BLaER1 (cell line): ENCODE measurements around the gene CHCHD3.

Source experiments
- H3K27ac ChIP-seq: shearing (Covaris generic); formaldehyde crosslinking; 2 replicates; pipeline ENCODE4 v1.8.1; 2022
- H3K27me3 ChIP-seq: shearing (Covaris generic); formaldehyde crosslinking; 2 replicates; pipeline ENCODE4 v1.8.1; 2022
- H3K36me3 ChIP-seq: shearing (Covaris generic); formaldehyde crosslinking; 2 replicates; pipeline ENCODE4 v1.8.1; 2022
- H3K4me1 ChIP-seq: shearing (Covaris generic); formaldehyde crosslinking; 2 replicates; pipeline ENCODE4 v1.8.1; 2022
- H3K4me2 ChIP-seq: shearing (Covaris generic); formaldehyde crosslinking; 2 replicates; pipeline ENCODE4 v1.8.1; 2022
- H3K4me3 ChIP-seq: shearing (Covaris generic); formaldehyde crosslinking; 2 replicates; pipeline ENCODE4 v1.8.1; 2022
- H3K9ac ChIP-seq: shearing (Covaris generic); formaldehyde crosslinking; 2 replicates; pipeline ENCODE4 v1.8.1; 2022
- H3K9me3 ChIP-seq: shearing (Covaris generic); formaldehyde crosslinking; 2 replicates; pipeline ENCODE4 v1.8.1; 2022
- H4K20me1 ChIP-seq: shearing (Covaris generic); formaldehyde crosslinking; 2 replicates; pipeline ENCODE4 v1.8.1; 2022
- Cebpa-rat ChIP-seq: shearing (Covaris generic); IDR thresholded peaks from 2 replicates; pipeline ENCODE4 v1.8.1; 2022

CHCHD3 gene

GRCh38 chr7:132865366-132866143 is 216.3 kb downstream of the CHCHD3 start:
- H3K9ac ChIP-seq = no peak overlapping the region
- 0 out of 2 replicates have a peak, but pooled peaks cover 5% of the 10 kb centered on the region for H4K20me1 ChIP-seq
- no peaks in the 10 kb centered on the region for H3K27me3 ChIP-seq
- H3K36me3 ChIP-seq = peaks cover 41% of the 10 kb centered on the region
- H3K9me3 ChIP-seq = peaks cover 30% of the 10 kb centered on the region
- H3K4me3 ChIP-seq = no peak overlapping the region
- no peak overlapping the region for H3K4me2 ChIP-seq
- no peak overlapping the region for H3K27ac ChIP-seq
- no peak for TF ChIP-seq Cebpa-rat
- peaks cover 9% of the 10 kb centered on the region for H3K4me1 ChIP-seq

- TF ChIP-seq Cebpa-rat = no peak
- Histone ChIP-seq H3K27ac (no peak overlapping the region), H3K9me3 (peaks cover 30% of the 10 kb centered on the region), H3K27me3 (no peaks in the 10 kb centered on the region), H3K4me3 (no peak overlapping the region), H3K9ac (no peak overlapping the region), H3K36me3 (peaks cover 50% of the 10 kb centered on the region), H3K4me1 (peaks cover 9% of the 10 kb centered on the region), H4K20me1 (no peaks in the 10 kb centered on the region), H3K4me2 (no peak overlapping the region)
Measured at GRCh38 chr7:132861940-132862554, 219.8 kb downstream of the CHCHD3 start.

GRCh38 chr7:132861424-132861823 is 220.5 kb downstream of the CHCHD3 start:
- peaks cover 45% of the 10 kb centered on the region for H3K36me3 ChIP-seq
- H4K20me1 ChIP-seq = no peaks in the 10 kb centered on the region
- H3K9me3 ChIP-seq = peaks cover 30% of the 10 kb centered on the region
- no peak overlapping the region for H3K27ac ChIP-seq
- no peaks in the 10 kb centered on the region for H3K27me3 ChIP-seq
- H3K4me1 ChIP-seq = peaks cover 9% of the 10 kb centered on the region
- H3K4me2 ChIP-seq = no peak overlapping the region
- no peak overlapping the region for H3K9ac ChIP-seq
- H3K4me3 ChIP-seq = no peak overlapping the region
- no peak for TF ChIP-seq Cebpa-rat

GRCh38 chr7:132859199-132859598 is 222.7 kb downstream of the CHCHD3 start:
- H3K27me3 ChIP-seq = no peaks in the 10 kb centered on the region
- H3K4me1 ChIP-seq = peaks cover 6% of the 10 kb centered on the region
- H3K36me3 ChIP-seq = peaks cover 28% of the 10 kb centered on the region
- no peak overlapping the region for H3K4me3 ChIP-seq
- peaks cover 13% of the 10 kb centered on the region for H3K9me3 ChIP-seq
- H4K20me1 ChIP-seq = no peaks in the 10 kb centered on the region
- H3K9ac ChIP-seq = no peak overlapping the region
- TF ChIP-seq Cebpa-rat = no peak
- H3K27ac ChIP-seq = no peak overlapping the region
- H3K4me2 ChIP-seq = no peak overlapping the region

GRCh38 chr7:132858760-132859159 is 223.1 kb downstream of the CHCHD3 start:
- Histone ChIP-seq H3K36me3 (peaks cover 23% of the 10 kb centered on the region), H3K9ac (no peak overlapping the region), H3K9me3 (peaks cover 9% of the 10 kb centered on the region), H3K27me3 (no peaks in the 10 kb centered on the region), H3K27ac (no peak overlapping the region), H3K4me3 (no peak overlapping the region), H4K20me1 (no peaks in the 10 kb centered on the region), H3K4me2 (no peak overlapping the region), H3K4me1 (peaks cover 2% of the 10 kb centered on the region; the same call in 1 of the 2 replicates)
- no peak for TF ChIP-seq Cebpa-rat

GRCh38 chr7:132858251-132858650 is 223.6 kb downstream of the CHCHD3 start:
- Histone ChIP-seq H3K9ac (no peak overlapping the region), H3K36me3 (peaks cover 22% of the 10 kb centered on the region), H3K9me3 (peaks cover 4% of the 10 kb centered on the region), H3K27me3 (no peaks in the 10 kb centered on the region), H3K4me2 (no peak overlapping the region), H3K4me1 (no peaks in the 10 kb centered on the region), H4K20me1 (no peaks in the 10 kb centered on the region), H3K27ac (no peak overlapping the region), H3K4me3 (no peak overlapping the region)
- TF ChIP-seq Cebpa-rat = no peak

- Histone ChIP-seq H3K4me2 (no peak overlapping the region), H3K27me3 (no peaks in the 10 kb centered on the region), H3K36me3 (peaks cover 22% of the 10 kb centered on the region), H4K20me1 (no peaks in the 10 kb centered on the region), H3K4me1 (no peaks in the 10 kb centered on the region), H3K9ac (no peak overlapping the region), H3K9me3 (no peaks in the 10 kb centered on the region; the same call in 1 of the 2 replicates), H3K4me3 (no peak overlapping the region), H3K27ac (no peak overlapping the region)
- TF ChIP-seq Cebpa-rat = no peak
Measured at GRCh38 chr7:132857703-132858102, 224.2 kb downstream of the CHCHD3 start.

GRCh38 chr7:132857031-132857430 is 224.9 kb downstream of the CHCHD3 start:
- Histone ChIP-seq H3K9me3 (no peaks in the 10 kb centered on the region), H3K27me3 (no peaks in the 10 kb centered on the region), H3K4me1 (no peaks in the 10 kb centered on the region), H3K36me3 (peaks cover 24% of the 10 kb centered on the region), H3K4me2 (no peak overlapping the region), H3K9ac (no peak overlapping the region), H3K27ac (no peak overlapping the region), H4K20me1 (no peaks in the 10 kb centered on the region), H3K4me3 (no peak overlapping the region)
- no peak for TF ChIP-seq Cebpa-rat

- no peaks in the 10 kb centered on the region for H3K27me3 ChIP-seq
- H3K36me3 ChIP-seq = peaks cover 24% of the 10 kb centered on the region
- no peak for TF ChIP-seq Cebpa-rat
- H3K4me3 ChIP-seq = no peak overlapping the region
- H3K9me3 ChIP-seq = no peaks in the 10 kb centered on the region
- no peak overlapping the region for H3K9ac ChIP-seq
- H3K27ac ChIP-seq = no peak overlapping the region
- no peaks in the 10 kb centered on the region for H3K4me1 ChIP-seq
- H3K4me2 ChIP-seq = no peak overlapping the region
- 0 out of 2 replicates have a peak, but pooled peaks cover 4% of the 10 kb centered on the region for H4K20me1 ChIP-seq
Measured at GRCh38 chr7:132856416-132856815, 225.5 kb downstream of the CHCHD3 start.

- no peaks in the 10 kb centered on the region for H3K27me3 ChIP-seq
- 0 out of 2 replicates have a peak, but pooled peaks cover 6% of the 10 kb centered on the region for H4K20me1 ChIP-seq
- H3K4me2 ChIP-seq = no peak overlapping the region
- no peak overlapping the region for H3K4me3 ChIP-seq
- H3K27ac ChIP-seq = no peak overlapping the region
- no peaks in the 10 kb centered on the region for H3K9me3 ChIP-seq
- no peaks in the 10 kb centered on the region for H3K4me1 ChIP-seq
- TF ChIP-seq Cebpa-rat = no peak
- no peak overlapping the region for H3K9ac ChIP-seq
- peaks cover 20% of the 10 kb centered on the region for H3K36me3 ChIP-seq
Measured at GRCh38 chr7:132855901-132856300, 226.0 kb downstream of the CHCHD3 start.
